ENCODE measurements around the gene TTYH3.

The TTYH3 gene

DNA sequence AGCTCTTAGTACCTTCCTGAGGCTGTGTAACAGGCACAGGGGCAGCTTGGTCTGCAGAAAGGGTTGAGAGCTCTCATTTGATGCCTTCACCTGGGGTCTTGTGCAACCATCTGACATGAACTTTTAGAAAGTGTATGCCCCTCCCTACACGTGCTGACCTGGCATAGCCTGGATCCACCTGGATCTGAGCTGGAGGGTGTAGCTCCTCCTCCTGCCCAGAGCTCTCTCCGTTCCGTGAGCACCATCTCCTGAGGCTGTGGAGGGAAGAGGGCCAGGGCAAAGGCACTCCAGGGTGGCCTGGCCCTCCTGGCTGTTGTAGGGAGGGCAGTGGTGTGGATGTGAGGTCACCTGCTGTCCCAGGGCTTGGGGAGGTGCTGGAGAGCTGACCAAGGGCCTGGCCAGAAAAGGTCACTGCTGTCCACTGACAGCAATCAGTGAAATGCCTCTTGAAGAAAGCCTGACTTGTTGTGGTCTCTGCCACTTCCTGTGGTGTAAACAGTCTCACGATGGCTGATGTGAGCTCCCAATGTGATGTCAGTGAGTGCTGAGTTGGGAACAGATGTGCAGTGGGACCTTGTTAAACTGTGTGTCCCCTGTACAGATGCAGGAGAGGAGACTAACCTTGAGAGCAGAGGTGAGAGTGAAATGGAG is 79.2 kb downstream of the TTYH3 start:
- no peak for DNase-seq

DNA sequence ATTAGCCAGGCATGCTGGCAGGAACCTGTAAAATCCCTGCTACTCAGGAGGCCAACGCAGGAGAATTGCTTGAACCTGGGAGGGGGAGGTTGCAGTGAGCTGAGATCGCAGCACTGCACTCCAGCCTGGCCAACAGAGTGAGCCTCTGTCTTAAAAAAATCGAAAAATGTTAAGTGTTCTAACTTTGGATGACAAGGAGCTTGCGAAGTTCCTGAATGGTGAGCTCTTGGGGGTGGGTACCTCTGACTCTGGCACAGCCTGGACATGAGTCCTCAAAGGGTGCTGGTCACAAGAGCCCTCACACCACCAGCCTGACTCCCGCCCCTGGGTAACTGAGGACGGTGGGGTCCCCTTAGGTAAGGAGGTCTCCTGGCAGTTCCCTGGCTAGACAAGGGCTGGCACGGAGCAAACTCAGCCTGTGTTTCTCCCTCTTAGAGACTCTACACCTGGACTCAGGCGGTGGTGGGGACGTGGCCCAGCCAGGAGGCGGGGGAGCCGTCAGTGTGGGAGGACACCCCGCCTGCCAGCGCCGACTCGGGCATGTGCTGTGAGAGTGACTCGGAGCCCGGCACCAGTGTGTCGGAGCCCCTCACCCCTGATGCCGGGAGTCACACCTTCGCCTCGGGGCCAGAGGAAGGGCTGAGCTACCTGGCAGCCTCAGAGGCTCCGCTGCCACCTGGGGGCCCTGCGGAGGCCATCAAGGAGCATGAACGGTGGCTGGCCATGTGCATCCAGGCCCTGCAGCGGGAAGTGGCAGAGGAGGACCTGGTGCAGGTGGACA is 80.3 kb downstream of the TTYH3 start:
- no peak for DNase-seq

DNA sequence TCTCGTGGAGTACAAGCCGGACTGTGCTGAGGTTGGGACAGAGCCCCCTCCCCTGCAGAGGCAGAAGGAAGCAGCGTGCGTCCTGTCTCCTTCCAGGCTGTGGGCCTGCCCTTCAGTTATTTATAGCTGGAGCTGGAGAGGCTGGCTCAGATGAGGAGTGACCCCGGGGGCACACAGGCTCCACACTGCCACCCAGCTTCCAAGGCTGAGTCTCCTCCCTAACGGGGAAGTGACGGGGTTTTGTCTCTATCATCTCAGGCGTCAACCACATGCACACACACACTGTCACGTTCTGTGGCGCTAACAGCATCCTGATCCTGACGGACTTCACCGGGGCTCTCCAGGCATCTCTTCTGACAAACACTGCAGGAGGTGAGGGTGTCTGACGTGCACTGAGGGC is 81.6 kb downstream of the TTYH3 start:
- no peak for DNase-seq

DNA sequence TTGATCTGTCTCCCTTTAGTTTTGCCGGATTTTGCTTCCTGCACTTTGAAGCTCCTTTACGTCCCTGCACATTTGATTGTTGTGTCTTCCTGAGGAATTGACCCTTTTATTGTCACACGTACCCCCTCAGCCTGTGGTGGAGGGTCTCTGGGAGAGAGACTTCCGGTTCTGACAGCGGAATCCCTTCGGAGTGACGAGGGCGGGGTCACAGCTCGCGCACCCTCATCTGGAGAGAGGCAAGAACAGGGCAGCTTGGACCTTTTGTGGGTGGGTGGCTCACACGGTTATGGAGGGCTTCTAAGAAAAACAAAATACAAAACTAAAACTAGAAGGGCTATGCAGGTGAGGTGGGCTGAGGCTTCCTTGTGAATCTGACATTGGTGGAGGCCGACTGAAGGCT is 82.2 kb downstream of the TTYH3 start:
- no peak for DNase-seq
